GM12874 (cell line): ENCODE results near the gene BUD13.

Experiments
- TF ChIP-seq, protein P1 (sequence below): IDR thresholded peaks from 2 replicates; pipeline ENCODE4 v1.5.1; 2011; ENCODE audit warnings: low read depth, mild to moderate bottlenecking, control low read depth, low read length, moderate library complexity; ENCODE audit not compliant: insufficient read depth

Gene BUD13

DNA sequence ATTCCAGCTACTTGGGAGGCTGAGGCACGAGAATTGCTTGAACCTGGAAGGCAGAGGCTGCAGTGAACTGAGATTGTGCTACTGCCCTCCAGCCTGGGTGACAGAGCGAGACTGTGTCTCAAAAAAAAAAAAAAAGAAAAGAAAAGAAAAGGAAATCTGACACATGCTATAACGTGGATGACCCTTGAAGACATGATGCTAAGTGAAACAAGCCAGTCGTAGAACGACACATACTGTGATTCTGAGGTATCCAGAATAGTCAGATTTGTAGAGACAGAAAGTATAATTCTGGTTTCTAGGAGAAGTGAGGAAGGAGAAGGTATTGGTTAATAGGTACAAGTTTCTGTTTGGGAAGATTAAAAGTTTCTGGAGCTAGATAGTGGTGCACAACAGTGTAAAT, 25.6 kb upstream of the BUD13 start:
- TF ChIP-seq, protein P1, sequence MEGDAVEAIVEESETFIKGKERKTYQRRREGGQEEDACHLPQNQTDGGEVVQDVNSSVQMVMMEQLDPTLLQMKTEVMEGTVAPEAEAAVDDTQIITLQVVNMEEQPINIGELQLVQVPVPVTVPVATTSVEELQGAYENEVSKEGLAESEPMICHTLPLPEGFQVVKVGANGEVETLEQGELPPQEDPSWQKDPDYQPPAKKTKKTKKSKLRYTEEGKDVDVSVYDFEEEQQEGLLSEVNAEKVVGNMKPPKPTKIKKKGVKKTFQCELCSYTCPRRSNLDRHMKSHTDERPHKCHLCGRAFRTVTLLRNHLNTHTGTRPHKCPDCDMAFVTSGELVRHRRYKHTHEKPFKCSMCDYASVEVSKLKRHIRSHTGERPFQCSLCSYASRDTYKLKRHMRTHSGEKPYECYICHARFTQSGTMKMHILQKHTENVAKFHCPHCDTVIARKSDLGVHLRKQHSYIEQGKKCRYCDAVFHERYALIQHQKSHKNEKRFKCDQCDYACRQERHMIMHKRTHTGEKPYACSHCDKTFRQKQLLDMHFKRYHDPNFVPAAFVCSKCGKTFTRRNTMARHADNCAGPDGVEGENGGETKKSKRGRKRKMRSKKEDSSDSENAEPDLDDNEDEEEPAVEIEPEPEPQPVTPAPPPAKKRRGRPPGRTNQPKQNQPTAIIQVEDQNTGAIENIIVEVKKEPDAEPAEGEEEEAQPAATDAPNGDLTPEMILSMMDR = no peak

DNA sequence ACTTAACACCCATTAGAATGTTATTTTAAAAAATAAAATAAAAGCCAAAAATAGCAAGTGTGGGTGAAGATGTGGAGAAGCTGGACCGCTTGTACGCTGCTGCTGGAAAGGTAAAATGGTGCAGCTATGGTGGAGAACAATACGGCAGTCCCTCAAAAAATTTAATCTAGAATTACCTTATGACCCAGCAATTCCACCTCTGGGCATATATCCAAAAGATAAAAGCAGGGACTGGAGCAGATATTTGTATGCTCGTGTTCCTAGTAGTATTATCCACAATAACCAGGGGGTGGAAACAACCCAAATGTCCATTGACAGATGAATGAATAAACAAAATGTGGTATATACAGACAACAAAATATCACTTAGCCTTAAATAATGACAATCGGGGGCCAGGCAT, 25.0 kb upstream of the BUD13 start:
- TF ChIP-seq, protein P1 = no peak

DNA sequence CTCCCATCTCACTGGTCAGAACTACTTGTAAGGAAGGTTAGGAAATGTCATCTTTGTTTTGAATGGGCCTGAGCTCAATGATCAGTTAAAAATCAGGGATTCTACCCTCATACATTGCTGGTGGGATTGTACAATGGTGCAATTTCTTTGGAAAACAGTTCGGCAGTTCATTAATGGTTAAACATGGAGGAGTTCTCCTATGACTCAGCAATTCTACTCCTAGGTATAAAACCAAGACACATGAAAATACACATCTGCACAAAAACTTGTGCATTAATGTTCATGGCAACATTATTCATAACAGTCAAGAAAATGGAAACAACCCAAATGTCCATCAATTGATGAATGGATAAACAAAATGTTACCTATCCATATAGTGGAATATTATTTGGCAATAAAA, 23.8 kb upstream of the BUD13 start:
- TF ChIP-seq, protein P1 = no peak

DNA sequence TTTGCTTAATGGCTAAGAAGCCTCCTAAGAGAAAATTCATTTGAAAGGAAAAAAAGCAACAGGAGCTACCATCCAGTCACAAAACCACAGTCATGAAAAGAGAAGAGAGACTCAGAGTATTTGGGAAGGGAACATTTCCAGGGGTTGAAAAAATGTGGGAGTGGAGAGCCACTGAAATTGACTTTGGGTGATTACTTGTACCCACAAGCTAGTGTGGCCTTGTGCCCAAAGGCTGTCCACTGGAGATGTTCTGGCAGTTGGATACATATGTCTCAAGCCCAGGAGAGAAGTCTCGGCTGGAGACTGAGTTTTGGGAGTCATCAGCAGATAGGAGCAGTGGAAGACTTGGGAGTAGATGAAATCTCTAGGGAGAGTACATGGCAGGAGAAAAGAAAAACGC, 22.1 kb upstream of the BUD13 start:
- TF ChIP-seq, protein P1 = no peak

DNA sequence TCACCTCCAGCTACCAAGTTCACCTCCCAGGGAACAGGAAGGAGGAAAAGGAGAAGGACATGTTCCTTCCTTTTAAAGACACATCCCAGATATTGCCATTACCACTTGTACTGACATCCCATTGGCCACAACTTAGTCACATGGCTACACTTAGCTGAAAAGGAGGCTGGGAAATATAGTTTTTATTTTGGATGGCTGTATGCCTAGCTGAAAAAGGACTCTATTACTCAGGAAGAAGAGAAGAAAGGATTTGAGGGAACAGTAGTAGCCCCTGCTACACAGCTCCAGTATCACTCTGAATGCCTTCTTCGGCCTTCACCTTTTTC, 20.9 kb upstream of the BUD13 start:
- TF ChIP-seq, protein P1 = no peak

DNA sequence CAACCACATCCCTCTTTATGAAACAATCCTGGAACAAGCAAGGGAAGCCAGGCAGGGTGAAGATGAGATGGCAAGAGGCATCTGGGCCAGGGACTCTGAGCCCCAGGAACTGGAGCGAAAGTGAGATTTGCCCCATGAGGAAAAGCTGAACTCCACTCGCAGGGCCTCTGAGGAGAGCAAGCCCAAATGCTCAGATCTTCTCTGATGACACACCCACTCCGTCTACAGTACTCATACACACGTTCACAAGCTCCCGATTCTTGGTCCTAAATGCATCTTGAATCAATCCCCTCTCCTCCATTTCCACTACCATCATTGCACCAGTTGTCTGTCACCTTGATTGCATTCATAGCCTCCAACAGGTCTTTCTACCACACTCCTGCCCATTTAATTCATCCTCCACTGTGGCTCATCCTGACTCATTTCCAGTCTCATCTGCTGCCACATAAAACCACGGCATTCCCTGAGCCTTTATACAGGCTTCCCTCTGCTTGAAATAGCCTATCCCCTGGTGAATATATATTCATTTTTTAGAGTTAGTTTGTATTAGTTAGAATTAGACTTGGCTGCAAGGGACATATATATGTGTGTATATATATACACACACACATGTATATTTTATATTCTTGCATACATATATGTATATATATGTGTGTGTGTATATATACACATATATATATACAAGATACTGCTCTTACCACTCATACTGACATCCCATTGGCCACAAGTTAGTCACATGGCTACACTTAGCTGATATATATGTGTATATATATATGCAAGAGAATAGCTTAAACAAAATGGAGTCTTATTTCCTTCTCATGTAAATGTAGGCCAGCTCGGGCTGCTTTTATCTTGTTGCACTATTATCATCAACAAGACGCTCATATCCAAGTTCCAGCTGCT, 20.3 kb upstream of the BUD13 start:
- TF ChIP-seq, protein P1 = no peak

DNA sequence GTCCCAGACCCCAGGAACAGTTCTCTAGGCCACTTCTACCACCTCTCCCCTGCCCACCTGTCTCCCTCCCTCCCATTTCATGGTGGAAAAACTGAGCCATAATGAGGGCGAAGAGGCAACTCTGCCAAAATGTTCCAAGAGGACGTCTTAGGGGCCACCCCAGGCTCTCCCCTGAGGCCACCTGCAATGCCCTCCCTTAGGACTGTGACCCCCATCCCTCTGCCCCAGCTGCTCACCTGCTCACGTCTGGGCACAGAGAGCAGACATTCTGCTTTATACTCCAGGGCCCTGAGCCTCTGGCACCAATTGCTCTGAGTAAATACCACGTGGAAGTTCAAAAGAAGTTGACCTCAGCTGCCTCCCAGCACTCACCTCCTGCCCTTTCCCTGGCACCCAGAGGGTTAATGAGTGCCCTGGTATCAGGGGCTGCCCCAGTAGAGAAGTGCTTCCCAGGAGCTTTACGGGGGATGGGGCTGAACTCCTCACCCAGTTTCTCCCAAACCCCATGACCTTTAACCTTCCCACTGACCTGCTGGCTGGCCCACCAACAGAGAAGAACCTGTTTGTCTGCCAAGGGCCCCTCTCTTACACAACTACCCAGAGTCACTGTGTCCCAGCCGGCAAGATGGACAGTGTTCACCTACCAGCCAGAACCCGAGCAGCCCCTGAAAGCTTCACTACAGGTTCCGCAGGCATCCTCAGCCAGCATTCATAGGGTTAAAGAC, 19.5 kb upstream of the BUD13 start:
- TF ChIP-seq, protein P1 = no peak
